LNCAP (cell line): ENCODE data around the gene HAPLN3.

Experiments used
- TF ChIP-seq, protein P1 (sequence below): fragments of 450-650 bp; IDR thresholded peaks from 2 replicates; pipeline ENCODE4 v1.5.1; 2017; ENCODE audit warnings: mild to moderate bottlenecking

Gene HAPLN3

DNA sequence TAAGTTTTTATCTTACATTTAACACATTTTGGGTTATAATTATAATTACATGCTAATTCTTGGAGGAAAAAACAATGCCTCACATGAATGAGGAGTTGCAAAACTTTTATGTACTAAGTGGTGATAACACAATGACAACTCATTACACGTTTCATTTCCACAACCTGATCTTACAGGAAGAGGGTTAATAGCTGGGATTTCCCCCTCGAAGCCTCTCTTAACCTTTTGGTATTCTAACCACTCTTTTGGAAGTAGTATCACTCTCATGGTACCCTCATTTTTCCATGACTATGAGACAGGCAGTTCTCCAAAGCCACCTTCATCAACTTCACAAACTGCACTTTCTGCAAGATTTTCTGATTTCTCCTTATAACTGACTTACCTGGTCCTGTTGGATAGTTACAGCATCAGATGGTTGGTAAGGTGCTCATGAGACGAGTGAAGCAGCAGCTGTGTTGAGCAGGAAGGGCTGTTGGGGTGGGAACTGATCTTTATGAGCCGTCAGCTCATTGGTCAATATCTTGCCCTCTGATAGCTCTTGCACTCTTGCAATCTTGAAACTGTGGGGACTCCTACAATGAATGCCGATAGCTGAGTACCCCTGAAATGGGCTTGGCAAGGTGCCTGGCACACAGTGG is 50.5 kb downstream of the HAPLN3 start:
- TF ChIP-seq, protein P1, sequence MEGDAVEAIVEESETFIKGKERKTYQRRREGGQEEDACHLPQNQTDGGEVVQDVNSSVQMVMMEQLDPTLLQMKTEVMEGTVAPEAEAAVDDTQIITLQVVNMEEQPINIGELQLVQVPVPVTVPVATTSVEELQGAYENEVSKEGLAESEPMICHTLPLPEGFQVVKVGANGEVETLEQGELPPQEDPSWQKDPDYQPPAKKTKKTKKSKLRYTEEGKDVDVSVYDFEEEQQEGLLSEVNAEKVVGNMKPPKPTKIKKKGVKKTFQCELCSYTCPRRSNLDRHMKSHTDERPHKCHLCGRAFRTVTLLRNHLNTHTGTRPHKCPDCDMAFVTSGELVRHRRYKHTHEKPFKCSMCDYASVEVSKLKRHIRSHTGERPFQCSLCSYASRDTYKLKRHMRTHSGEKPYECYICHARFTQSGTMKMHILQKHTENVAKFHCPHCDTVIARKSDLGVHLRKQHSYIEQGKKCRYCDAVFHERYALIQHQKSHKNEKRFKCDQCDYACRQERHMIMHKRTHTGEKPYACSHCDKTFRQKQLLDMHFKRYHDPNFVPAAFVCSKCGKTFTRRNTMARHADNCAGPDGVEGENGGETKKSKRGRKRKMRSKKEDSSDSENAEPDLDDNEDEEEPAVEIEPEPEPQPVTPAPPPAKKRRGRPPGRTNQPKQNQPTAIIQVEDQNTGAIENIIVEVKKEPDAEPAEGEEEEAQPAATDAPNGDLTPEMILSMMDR, result no peak

DNA sequence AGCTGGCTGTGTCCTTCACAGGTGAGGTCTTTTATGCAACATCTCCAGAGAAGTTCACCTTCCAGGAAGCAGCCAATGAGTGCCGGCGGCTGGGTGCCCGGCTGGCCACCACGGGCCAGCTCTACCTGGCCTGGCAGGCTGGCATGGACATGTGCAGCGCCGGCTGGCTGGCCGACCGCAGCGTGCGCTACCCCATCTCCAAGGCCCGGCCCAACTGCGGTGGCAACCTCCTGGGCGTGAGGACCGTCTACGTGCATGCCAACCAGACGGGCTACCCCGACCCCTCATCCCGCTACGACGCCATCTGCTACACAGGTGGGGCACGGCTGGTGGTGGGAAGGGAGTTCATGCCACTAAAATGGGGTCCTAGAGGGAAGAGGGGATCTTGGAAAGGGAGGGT is 52.0 kb downstream of the HAPLN3 start:
- TF ChIP-seq, protein P1, result no peak

DNA sequence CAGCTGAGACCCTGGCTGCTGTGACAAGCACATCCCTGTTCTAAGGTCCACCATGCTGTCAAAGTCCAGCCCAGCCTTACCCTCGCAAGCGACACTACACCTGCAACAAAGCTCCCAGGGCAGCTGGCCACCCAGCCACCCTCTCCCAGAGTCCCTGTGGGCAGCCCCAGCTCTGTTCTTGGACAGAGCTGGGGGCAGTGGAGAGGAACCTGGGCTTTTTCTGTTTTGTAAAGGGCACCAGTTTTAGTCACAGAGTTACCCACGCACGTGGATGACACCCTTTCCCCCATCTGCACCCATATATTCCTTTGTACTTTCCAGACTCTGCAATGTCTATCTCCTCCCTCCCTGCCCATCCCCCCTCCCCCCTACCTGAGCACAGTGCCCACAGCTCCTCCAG is 53.2 kb downstream of the HAPLN3 start:
- TF ChIP-seq, protein P1, result no peak

DNA sequence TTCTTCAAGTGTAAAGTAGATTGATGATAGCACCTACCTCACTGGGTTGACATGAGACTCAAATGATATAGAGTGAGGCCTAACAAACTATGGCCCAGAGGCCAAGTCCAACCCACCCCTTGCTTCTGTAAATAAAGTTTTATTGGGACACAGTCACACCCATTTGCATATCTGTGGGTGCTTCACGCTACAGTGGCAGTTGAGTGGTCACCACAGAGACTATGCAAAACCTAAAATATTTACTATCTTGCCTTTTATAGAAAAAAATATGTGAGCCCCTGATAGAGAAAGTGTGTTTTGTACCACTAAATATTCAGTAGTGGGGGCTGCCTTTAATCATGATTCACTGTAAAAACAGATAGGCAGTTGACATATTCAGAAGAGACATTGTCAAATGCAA is 54.1 kb downstream of the HAPLN3 start:
- TF ChIP-seq, protein P1, result no peak

DNA sequence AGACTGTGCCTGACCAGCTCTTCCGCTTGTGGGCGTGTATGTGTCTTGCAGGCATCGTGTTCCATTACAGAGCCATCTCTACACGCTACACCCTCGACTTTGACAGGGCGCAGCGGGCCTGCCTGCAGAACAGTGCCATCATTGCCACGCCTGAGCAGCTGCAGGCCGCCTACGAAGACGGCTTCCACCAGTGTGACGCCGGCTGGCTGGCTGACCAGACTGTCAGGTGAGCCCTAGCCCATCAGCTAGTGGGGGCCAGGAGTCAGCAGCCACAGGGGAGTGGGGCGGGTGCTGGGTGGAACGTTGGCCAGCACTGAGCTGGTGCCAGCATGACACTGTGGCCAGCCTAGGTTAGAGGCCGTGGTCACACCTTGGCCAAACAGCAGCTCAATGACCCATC is 55.4 kb downstream of the HAPLN3 start:
- TF ChIP-seq, protein P1, result no peak

DNA sequence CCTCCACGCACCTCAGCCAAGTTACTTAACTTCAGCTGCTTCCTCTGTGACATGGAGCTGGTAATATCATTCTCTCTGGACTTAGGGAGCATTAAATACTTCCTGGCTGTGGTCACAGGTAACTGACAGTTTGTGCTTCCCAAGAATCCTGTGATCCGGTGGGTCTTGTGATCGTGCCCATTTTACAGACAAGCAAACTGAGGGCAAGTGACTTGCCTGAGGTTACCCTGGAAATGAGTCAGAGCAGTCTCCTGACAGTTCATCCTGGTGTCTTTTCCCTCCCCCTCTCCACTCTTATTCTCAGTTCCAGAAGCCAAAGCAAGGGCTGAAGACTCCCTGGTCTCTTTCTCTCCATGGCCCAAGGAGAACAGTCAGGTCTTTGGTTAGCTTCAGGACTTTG is 56.2 kb downstream of the HAPLN3 start:
- TF ChIP-seq, protein P1, result no peak

DNA sequence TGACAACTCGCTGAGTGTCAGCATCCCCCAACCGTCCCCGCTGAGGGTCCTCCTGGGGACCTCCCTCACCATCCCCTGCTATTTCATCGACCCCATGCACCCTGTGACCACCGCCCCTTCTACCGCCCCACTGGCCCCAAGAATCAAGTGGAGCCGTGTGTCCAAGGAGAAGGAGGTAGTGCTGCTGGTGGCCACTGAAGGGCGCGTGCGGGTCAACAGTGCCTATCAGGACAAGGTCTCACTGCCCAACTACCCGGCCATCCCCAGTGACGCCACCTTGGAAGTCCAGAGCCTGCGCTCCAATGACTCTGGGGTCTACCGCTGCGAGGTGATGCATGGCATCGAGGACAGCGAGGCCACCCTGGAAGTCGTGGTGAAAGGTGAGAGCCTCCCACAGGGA is 56.7 kb downstream of the HAPLN3 start:
- TF ChIP-seq, protein P1, result no peak

DNA sequence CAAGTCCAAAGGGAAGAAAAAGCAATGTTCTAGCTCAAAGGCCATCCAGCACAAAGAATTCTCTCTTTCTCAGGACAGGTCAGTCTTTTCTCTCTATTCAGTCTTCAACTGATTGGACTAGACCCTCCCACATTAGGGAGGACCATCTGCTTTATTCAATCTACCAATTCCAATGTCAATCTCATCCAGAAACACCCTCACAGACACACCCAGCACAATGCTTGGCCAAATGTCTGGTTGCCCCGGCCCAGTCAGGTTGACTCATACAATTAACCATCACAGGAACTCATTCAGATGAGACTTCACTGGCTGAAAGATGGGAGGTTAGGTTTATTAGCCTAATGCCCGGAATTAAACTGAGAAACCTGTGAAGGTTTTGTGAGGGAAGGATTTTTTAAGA is 59.7 kb downstream of the HAPLN3 start:
- TF ChIP-seq, protein P1, result no peak
